SU-DHL-6 (cell line): ENCODE data around the gene NT5DC3.

Experiments
- EZH2phosphoT487 ChIP-seq: fragments of 200-600 bp; sonication (generic), shearing (Covaris generic); conservative IDR thresholded peaks from 2 replicates; pipeline ENCODE4 v1.6.1; 2018; ENCODE audit warnings: mild to moderate bottlenecking, antibody characterized with exemption, low read length, moderate library complexity, mixed read lengths
- TF ChIP-seq, protein P1 (sequence below): fragments of 200-600 bp; sonication (generic); IDR thresholded peaks from one replicate; pipeline ENCODE4 v1.5.1; 2017; ENCODE audit warnings: antibody characterized with exemption, mild to moderate bottlenecking, low read length, moderate library complexity; ENCODE audit not compliant: insufficient read depth, poor library complexity, severe bottlenecking

DNA sequence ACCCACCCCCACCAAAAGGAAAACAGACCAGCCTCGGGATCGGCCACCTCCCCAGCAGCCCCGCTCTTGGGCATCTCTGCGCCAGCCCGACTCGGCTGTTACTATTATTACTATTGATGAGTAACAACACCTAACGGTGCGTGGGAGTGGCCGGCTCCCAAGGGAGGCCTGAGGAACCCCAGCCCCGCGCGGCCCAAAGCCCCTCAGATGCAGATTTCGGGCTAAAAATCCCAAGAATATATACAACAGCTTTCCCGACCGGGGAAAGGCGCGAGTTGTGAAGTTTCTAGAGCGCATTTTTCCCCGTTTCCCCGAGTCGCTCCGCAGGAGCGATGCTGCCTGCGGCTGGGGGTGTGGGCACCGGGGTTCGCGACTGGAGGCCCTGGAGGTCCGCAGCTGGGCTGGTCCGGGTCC, 565 bp downstream of the NT5DC3 start:
- TF ChIP-seq, protein P1, sequence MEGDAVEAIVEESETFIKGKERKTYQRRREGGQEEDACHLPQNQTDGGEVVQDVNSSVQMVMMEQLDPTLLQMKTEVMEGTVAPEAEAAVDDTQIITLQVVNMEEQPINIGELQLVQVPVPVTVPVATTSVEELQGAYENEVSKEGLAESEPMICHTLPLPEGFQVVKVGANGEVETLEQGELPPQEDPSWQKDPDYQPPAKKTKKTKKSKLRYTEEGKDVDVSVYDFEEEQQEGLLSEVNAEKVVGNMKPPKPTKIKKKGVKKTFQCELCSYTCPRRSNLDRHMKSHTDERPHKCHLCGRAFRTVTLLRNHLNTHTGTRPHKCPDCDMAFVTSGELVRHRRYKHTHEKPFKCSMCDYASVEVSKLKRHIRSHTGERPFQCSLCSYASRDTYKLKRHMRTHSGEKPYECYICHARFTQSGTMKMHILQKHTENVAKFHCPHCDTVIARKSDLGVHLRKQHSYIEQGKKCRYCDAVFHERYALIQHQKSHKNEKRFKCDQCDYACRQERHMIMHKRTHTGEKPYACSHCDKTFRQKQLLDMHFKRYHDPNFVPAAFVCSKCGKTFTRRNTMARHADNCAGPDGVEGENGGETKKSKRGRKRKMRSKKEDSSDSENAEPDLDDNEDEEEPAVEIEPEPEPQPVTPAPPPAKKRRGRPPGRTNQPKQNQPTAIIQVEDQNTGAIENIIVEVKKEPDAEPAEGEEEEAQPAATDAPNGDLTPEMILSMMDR = no peak
- no peak for TF ChIP-seq EZH2phosphoT487
